K562 (cell line): ENCODE results near the gene RFC5. TPM values are rescaled to one million over a fixed set of nuclear protein-coding genes. Genes with fewer than 3 reads are reported as not detected.

Source experiments
- BRF1 ChIP-seq: IDR thresholded peaks from 3 replicates; pipeline ENCODE4 v1.6.1; 2011; ENCODE audit warnings: borderline replicate concordance, mild to moderate bottlenecking; ENCODE audit not compliant: insufficient read length; ENCODE audit errors: extremely low read depth
- DACH1 ChIP-seq: fragments of 450-650 bp; IDR thresholded peaks from 2 replicates; pipeline ENCODE4 v1.6.1; 2018; ENCODE audit not compliant: partially characterized antibody
- DLX4 ChIP-seq: fragments of 250-450 bp; sonication (Bioruptor Pico); IDR thresholded peaks from 2 replicates; pipeline ENCODE4 v1.6.1; 2021; ENCODE audit warnings: mild to moderate bottlenecking
- EWSR1 ChIP-seq: fragments of 450-650 bp; IDR thresholded peaks from 2 replicates; pipeline ENCODE4 v1.6.1; 2018; ENCODE audit warnings: borderline replicate concordance, mild to moderate bottlenecking, low read depth, moderate library complexity; ENCODE audit not compliant: partially characterized antibody
- ILF3 ChIP-seq: fragments of 450-650 bp; IDR thresholded peaks from 2 replicates; pipeline ENCODE4 v1.6.1; 2018; ENCODE audit warnings: antibody characterized with exemption, mild to moderate bottlenecking, moderate library complexity, borderline replicate concordance
- JUNB ChIP-seq: fragments of 450-650 bp; formaldehyde crosslinking; conservative IDR thresholded peaks from 2 replicates; pipeline ENCODE4 v1.4.0; 2020; ENCODE audit warnings: mild to moderate bottlenecking
- NCOA6 ChIP-seq: fragments of 450-650 bp; IDR thresholded peaks from 2 replicates; pipeline ENCODE4 v1.6.1; 2017; ENCODE audit warnings: mild to moderate bottlenecking
- NKRF ChIP-seq: fragments of 450-650 bp; IDR thresholded peaks from 2 replicates; pipeline ENCODE4 v1.6.1; 2016; ENCODE audit warnings: borderline replicate concordance
- NR2C1 ChIP-seq, 2 experiments: fragments of 450-650 bp; IDR thresholded peaks; 2 replicates each; pipeline ENCODE4 v1.6.1; 2017; ENCODE audit warnings: mild to moderate bottlenecking in 2 of 2, antibody characterized with exemption in 1 of 2, inconsistent platforms in 1 of 2, missing compliant biosample characterization in 1 of 2, missing genetic modification characterization in 1 of 2
- POLR2AphosphoS2 ChIP-seq: IDR thresholded peaks from 2 replicates; pipeline ENCODE4 v1.6.1; 2012; ENCODE audit warnings: low read length, improper control_type of control experiment
- PTRF ChIP-seq: fragments of 450-650 bp; IDR thresholded peaks from 2 replicates; pipeline ENCODE4 v1.6.1; 2016; ENCODE audit warnings: mild to moderate bottlenecking, missing genetic modification characterization, missing compliant biosample characterization
- RFX1 ChIP-seq: fragments of 450-650 bp; IDR thresholded peaks from 2 replicates; pipeline ENCODE4 v1.6.1; 2016; ENCODE audit warnings: mild to moderate bottlenecking, moderate library complexity
- SPI1 ChIP-seq: IDR thresholded peaks from 2 replicates; pipeline ENCODE4 v1.6.1; 2011; ENCODE audit warnings: low read depth, low read length, control low read depth, borderline replicate concordance
- TEAD2 ChIP-seq: fragments of 450-650 bp; IDR thresholded peaks from 2 replicates; pipeline ENCODE4 v1.6.1; 2016; ENCODE audit warnings: missing genetic modification characterization, control low read depth, missing compliant biosample characterization
- TOE1 ChIP-seq, 2 experiments: fragments of 450-650 bp in 1 of 2; sonication (generic) in 1 of 2; formaldehyde crosslinking in 1 of 2; IDR thresholded peaks; 2 replicates each; pipeline versions ENCODE4 v1.7.1 to v1.8.0; 2016 to 2022; ENCODE audit warnings: borderline replicate concordance in 2 of 2, mild to moderate bottlenecking in 2 of 2, antibody characterized with exemption in 1 of 2, inconsistent platforms in 1 of 2, low read depth in 1 of 2, missing genetic modification reagents in 1 of 2, moderate library complexity in 1 of 2
- UBTF ChIP-seq, 2 experiments: IDR thresholded peaks; 2 replicates each; pipeline ENCODE4 v1.6.1; 2012; ENCODE audit warnings: improper control_type of control experiment in 2 of 2, low read depth in 2 of 2, low read length in 2 of 2, borderline replicate concordance in 1 of 2
- ZFX ChIP-seq: sonication (generic); formaldehyde crosslinking; IDR thresholded peaks from 2 replicates; pipeline ENCODE4 v1.8.0; 2022; ENCODE audit warnings: mild to moderate bottlenecking, missing genetic modification reagents, moderate library complexity
- ZNF165 ChIP-seq: fragments of 250-450 bp; sonication (Bioruptor Pico); IDR thresholded peaks from 2 replicates; pipeline ENCODE4 v1.4.0; 2020; ENCODE audit warnings: borderline replicate concordance
- ZNF583 ChIP-seq: fragments of 250-450 bp; sonication (Bioruptor Pico); IDR thresholded peaks from 2 replicates; pipeline ENCODE4 v1.4.0; 2020
- ZNF639 ChIP-seq, 2 experiments: fragments of 200-800 bp in 1 of 2; sonication (Bioruptor generic) in 1 of 2; sonication (generic) in 1 of 2; formaldehyde crosslinking in 1 of 2; IDR thresholded peaks in 1 of 2; conservative IDR thresholded peaks in 1 of 2; 2 replicates each; pipeline versions ENCODE4 v1.5.0 to v1.6.1; 2016 to 2020; ENCODE audit warnings: missing compliant biosample characterization in 1 of 2, missing genetic modification characterization in 1 of 2, missing genetic modification reagents in 1 of 2
- ZNF785 ChIP-seq: fragments of 250-450 bp; sonication (Bioruptor Pico); IDR thresholded peaks from 2 replicates; pipeline ENCODE4 v1.4.0; 2020; ENCODE audit warnings: mild to moderate bottlenecking
- polyA plus RNA-seq, 8 experiments: library from polyadenylated mRNA; depleted of rRNA in 4 of 8; stranded (reverse) in 5 of 8; unstranded in 3 of 8; fragments of >200 nt; fragmentation: Nextera tagmentation in 2 of 8; fragmentation: Illumina TruSeq in 1 of 8; extraction: Ambion mirVana in 2 of 8; extraction: Trizol in 1 of 8; gene quantifications; 2 replicates each; pipeline versions ENCODE4 v1.2.1 to v1.2.3, GENCODE V29; 2011 to 2014; ENCODE audit warnings: inconsistent platforms in 1 of 8, missing spikeins in 1 of 8
- total RNA-seq, 7 experiments: library from RNA; depleted of rRNA in 6 of 7; stranded (reverse); fragments of >200 nt in 6 of 7; fragmentation: Illumina TruSeq in 2 of 7; extraction: Trizol in 2 of 7; gene quantifications; 2 replicates each; pipeline versions ENCODE4 v1.2.1 to v1.2.3, GENCODE V29; 2011 to 2021; ENCODE audit warnings: low replicate concordance in 1 of 7

Gene RFC5
- total and polyA plus RNA-seq, 9 of the 15 experiments (the other 6 are each of a cell fraction or from before 2014, with no cell fraction given): 61.8 to 189 (median 92.9) TPM

GRCh38 chr12:118016424-118017264 lies at the start of gene RFC5 (continued):
- TF ChIP-seq ZFX (CRISPR knock-in tag) (peak; percentile 42), TEAD2 (no peak), ZNF583 (CRISPR knock-in tag) (no peak), PTRF (tag) (no peak), ZNF165 (CRISPR knock-in tag) (no peak), SPI1 (peak; percentile 96), ZNF639 (CRISPR knock-in tag; conservative IDR thresholded peaks at IDR 0.05 in 1 of 2, IDR thresholded peaks at IDR 0.05 in 1 of 2) (no peak), NKRF (no peak; the same call in 1 of the 2 replicates), BRF1 (no peak), JUNB (CRISPR knock-in tag) (no peak), DACH1 (no peak), RFX1 (peak; percentile 100), ILF3 (no peak), DLX4 (no peak), UBTF (IDR thresholded peaks at IDR 0.05; ENCODE audit: borderline replicate concordance in 1 of 2, low read depth in 2 of 2, low read length in 2 of 2) (no peak), NCOA6 (no peak), EWSR1 (no peak), POLR2AphosphoS2 (no peak), TOE1 (IDR thresholded peaks at IDR 0.05; ENCODE audit: borderline replicate concordance) (peak; percentile 43; the same call in 1 of the 2 replicates), TOE1 (CRISPR knock-in tag; IDR thresholded peaks at IDR 0.05; ENCODE audit: borderline replicate concordance, low read depth) (no peak), NR2C1 (IDR thresholded peaks at IDR 0.05) (peak; percentile 77), NR2C1 (tag; IDR thresholded peaks at IDR 0.05) (peak; percentile 86), ZNF785 (CRISPR knock-in tag) (no peak)
